Measurements from ENCODE around the gene EXOC6B.

EXOC6B gene

GRCh38 chr2:72718876-72719275, 107.0 kb downstream of the EXOC6B start:
- Histone ChIP-seq H3K9ac (ENCODE audit: insufficient read length, low read depth) (no peak overlapping the region), H3K9me3 (ENCODE audit: insufficient read depth, low read length) (no peaks in the 10 kb centered on the region; the same call in 1 of the 2 replicates), H3K4me1 (ENCODE audit: insufficient read depth, insufficient read length) (no peaks in the 10 kb centered on the region), H3K36me3 (ENCODE audit: insufficient read depth, insufficient read length, low read length) (peaks cover 2% of the 10 kb centered on the region), H3K4me3 (ENCODE audit: insufficient read length, low read depth) (no peak overlapping the region), H3K27me3 (ENCODE audit: insufficient read depth, insufficient read length) (no peaks in the 10 kb centered on the region)
- TF ChIP-seq ZNF274 (IDR thresholded peaks at IDR 0.05; ENCODE audit: low read depth, low read length) (no peak), SUZ12 (IDR thresholded peaks at IDR 0.05; ENCODE audit: extremely low read depth, insufficient read depth, insufficient read length) (no peak), YY1 (IDR thresholded peaks at IDR 0.05; ENCODE audit: insufficient read depth, insufficient read length) (no peak)
- no peak for DNase-seq (ENCODE audit: low read depth, low spot score)

- DNase-seq (ENCODE audit: low read depth, low spot score) = no peak
- TF ChIP-seq ZNF274 (IDR thresholded peaks at IDR 0.05; ENCODE audit: low read depth, low read length) (no peak), YY1 (IDR thresholded peaks at IDR 0.05; ENCODE audit: insufficient read depth, insufficient read length) (no peak), SUZ12 (IDR thresholded peaks at IDR 0.05; ENCODE audit: extremely low read depth, insufficient read depth, insufficient read length) (no peak)
- no peaks in the 10 kb centered on the region for H3K27me3 ChIP-seq (ENCODE audit: insufficient read depth, insufficient read length)
Observed at GRCh38 chr2:72716601-72717000, 109.2 kb downstream of the EXOC6B start.

GRCh38 chr2:72713857-72714256, 112.0 kb downstream of the EXOC6B start:
- Histone ChIP-seq H3K4me1 (ENCODE audit: insufficient read depth, insufficient read length) (no peaks in the 10 kb centered on the region), H3K9me3 (ENCODE audit: insufficient read depth, low read length) (no peaks in the 10 kb centered on the region; the same call in 1 of the 2 replicates), H3K27me3 (ENCODE audit: insufficient read depth, insufficient read length) (no peaks in the 10 kb centered on the region), H3K4me3 (ENCODE audit: insufficient read length, low read depth) (no peak overlapping the region), H3K9ac (ENCODE audit: insufficient read length, low read depth) (no peak overlapping the region), H3K36me3 (ENCODE audit: insufficient read depth, insufficient read length, low read length) (peaks cover 7% of the 10 kb centered on the region)
- TF ChIP-seq SUZ12 (IDR thresholded peaks at IDR 0.05; ENCODE audit: extremely low read depth, insufficient read depth, insufficient read length) (no peak), YY1 (IDR thresholded peaks at IDR 0.05; ENCODE audit: insufficient read depth, insufficient read length) (no peak), ZNF274 (IDR thresholded peaks at IDR 0.05; ENCODE audit: low read depth, low read length) (no peak)
- no peak for DNase-seq (ENCODE audit: low read depth, low spot score)

More at GRCh38 chr2:72716601-72717000, 109.2 kb downstream of the EXOC6B start:
- no peaks in the 10 kb centered on the region; the same call in 1 of the 2 replicates for H3K9me3 ChIP-seq (ENCODE audit: insufficient read depth, low read length)
- H3K4me3 ChIP-seq (ENCODE audit: insufficient read length, low read depth) = no peak overlapping the region
- H3K9ac ChIP-seq (ENCODE audit: insufficient read length, low read depth) = no peak overlapping the region
- peaks cover 7% of the 10 kb centered on the region for H3K36me3 ChIP-seq (ENCODE audit: insufficient read depth, insufficient read length, low read length)
- H3K4me1 ChIP-seq (ENCODE audit: insufficient read depth, insufficient read length) = no peaks in the 10 kb centered on the region

GRCh38 chr2:72712977-72713376, 112.9 kb downstream of the EXOC6B start:
- DNase-seq (ENCODE audit: low read depth, low spot score) = no peak
- peaks cover 7% of the 10 kb centered on the region for H3K36me3 ChIP-seq (ENCODE audit: insufficient read depth, insufficient read length, low read length)
- H3K27me3 ChIP-seq (ENCODE audit: insufficient read depth, insufficient read length) = no peaks in the 10 kb centered on the region
- TF ChIP-seq ZNF274 (IDR thresholded peaks at IDR 0.05; ENCODE audit: low read depth, low read length) (no peak), SUZ12 (IDR thresholded peaks at IDR 0.05; ENCODE audit: extremely low read depth, insufficient read depth, insufficient read length) (no peak), YY1 (IDR thresholded peaks at IDR 0.05; ENCODE audit: insufficient read depth, insufficient read length) (no peak)
- no peak overlapping the region for H3K4me3 ChIP-seq (ENCODE audit: insufficient read length, low read depth)
- no peaks in the 10 kb centered on the region; the same call in 1 of the 2 replicates for H3K9me3 ChIP-seq (ENCODE audit: insufficient read depth, low read length)
- H3K9ac ChIP-seq (ENCODE audit: insufficient read length, low read depth) = no peak overlapping the region
- H3K4me1 ChIP-seq (ENCODE audit: insufficient read depth, insufficient read length) = no peaks in the 10 kb centered on the region

- no peak for TF ChIP-seq ZNF274 (IDR thresholded peaks at IDR 0.05; ENCODE audit: low read depth, low read length)
- TF ChIP-seq YY1 (IDR thresholded peaks at IDR 0.05; ENCODE audit: insufficient read depth, insufficient read length) = no peak
- no peak for TF ChIP-seq SUZ12 (IDR thresholded peaks at IDR 0.05; ENCODE audit: extremely low read depth, insufficient read depth, insufficient read length)
- no peaks in the 10 kb centered on the region for H3K4me1 ChIP-seq (ENCODE audit: insufficient read depth, insufficient read length)
- no peaks in the 10 kb centered on the region; the same call in 1 of the 2 replicates for H3K9me3 ChIP-seq (ENCODE audit: insufficient read depth, low read length)
- H3K9ac ChIP-seq (ENCODE audit: insufficient read length, low read depth) = no peak overlapping the region
- H3K27me3 ChIP-seq (ENCODE audit: insufficient read depth, insufficient read length) = no peaks in the 10 kb centered on the region
- peaks cover 5% of the 10 kb centered on the region for H3K36me3 ChIP-seq (ENCODE audit: insufficient read depth, insufficient read length, low read length)
- H3K4me3 ChIP-seq (ENCODE audit: insufficient read length, low read depth) = no peak overlapping the region
- DNase-seq (ENCODE audit: low read depth, low spot score) = no peak
Observed at GRCh38 chr2:72712304-72712703, 113.5 kb downstream of the EXOC6B start.

GRCh38 chr2:72710418-72711152, 115.2 kb downstream of the EXOC6B start:
- Histone ChIP-seq H3K36me3 (ENCODE audit: insufficient read depth, insufficient read length, low read length) (peaks cover 5% of the 10 kb centered on the region), H3K27me3 (ENCODE audit: insufficient read depth, insufficient read length) (no peaks in the 10 kb centered on the region), H3K4me3 (ENCODE audit: insufficient read length, low read depth) (no peak overlapping the region), H3K9ac (ENCODE audit: insufficient read length, low read depth) (no peak overlapping the region), H3K4me1 (ENCODE audit: insufficient read depth, insufficient read length) (no peaks in the 10 kb centered on the region), H3K9me3 (ENCODE audit: insufficient read depth, low read length) (no peaks in the 10 kb centered on the region)
- DNase-seq (ENCODE audit: low read depth, low spot score) = no peak
- TF ChIP-seq SUZ12 (IDR thresholded peaks at IDR 0.05; ENCODE audit: extremely low read depth, insufficient read depth, insufficient read length) (no peak), ZNF274 (IDR thresholded peaks at IDR 0.05; ENCODE audit: low read depth, low read length) (no peak), YY1 (IDR thresholded peaks at IDR 0.05; ENCODE audit: insufficient read depth, insufficient read length) (no peak)

- no peaks in the 10 kb centered on the region for H3K27me3 ChIP-seq (ENCODE audit: insufficient read depth, insufficient read length)
Observed at GRCh38 chr2:72708236-72708635, 117.6 kb downstream of the EXOC6B start.

More at GRCh38 chr2:72708236-72708635, 117.6 kb downstream of the EXOC6B start:
- TF ChIP-seq ZNF274 (IDR thresholded peaks at IDR 0.05; ENCODE audit: low read depth, low read length) = no peak
- TF ChIP-seq SUZ12 (IDR thresholded peaks at IDR 0.05; ENCODE audit: extremely low read depth, insufficient read depth, insufficient read length) = no peak
- no peak for TF ChIP-seq YY1 (IDR thresholded peaks at IDR 0.05; ENCODE audit: insufficient read depth, insufficient read length)
- Histone ChIP-seq H3K4me1 (ENCODE audit: insufficient read depth, insufficient read length) (no peaks in the 10 kb centered on the region), H3K4me3 (ENCODE audit: insufficient read length, low read depth) (no peak overlapping the region), H3K9me3 (ENCODE audit: insufficient read depth, low read length) (no peaks in the 10 kb centered on the region), H3K9ac (ENCODE audit: insufficient read length, low read depth) (no peak overlapping the region), H3K36me3 (ENCODE audit: insufficient read depth, insufficient read length, low read length) (peaks cover 5% of the 10 kb centered on the region)
- no peak for DNase-seq (ENCODE audit: low read depth, low spot score)

Data from NT2/D1 (cell line).